ENCODE data around the gene DRC1.

Gene DRC1

DNA sequence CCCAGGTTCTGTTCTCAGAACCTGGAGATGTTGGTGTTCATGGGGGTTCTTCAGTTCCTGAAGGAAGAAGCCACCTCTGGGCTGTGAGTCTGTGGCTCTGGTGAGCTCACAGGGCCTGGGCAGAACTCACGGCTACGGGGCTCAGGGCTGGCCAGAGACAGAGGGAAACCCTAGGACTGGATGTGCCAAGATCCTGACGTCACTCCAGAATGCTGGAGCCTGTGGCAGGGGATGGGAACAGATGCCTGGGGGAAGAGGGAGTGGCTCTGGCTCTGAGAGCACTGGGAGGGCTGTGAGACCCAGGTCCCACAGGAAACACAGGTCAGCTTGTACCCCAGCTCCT lies 76.2 kb downstream of the DRC1 start, which contains the start of gene OTOF:
Gene OTOF, minus strand, starts transcription at position 214 of the 343 bp plus-strand sequence.
- no peak for DNase-seq (ENCODE audit: low spot score)

DNA sequence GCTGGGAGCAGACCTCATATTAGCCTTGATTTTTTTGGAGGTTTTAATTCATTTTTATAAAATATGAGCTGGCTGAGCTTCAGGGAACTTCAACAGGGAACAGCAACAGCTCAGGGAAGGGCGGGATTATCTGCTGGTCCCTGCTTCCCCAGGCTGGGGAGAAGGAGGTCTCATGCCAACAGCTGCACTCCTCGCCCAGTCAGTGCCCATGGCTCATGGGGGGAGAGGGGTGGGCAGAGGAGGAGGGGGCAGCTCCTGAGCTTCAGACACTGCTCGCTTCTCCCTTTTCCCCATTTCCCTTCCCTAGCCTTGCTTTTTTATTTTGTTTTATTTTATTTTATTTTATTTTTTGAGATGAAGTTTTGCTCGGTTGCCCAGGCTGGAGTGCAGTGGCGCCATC lies 76.6 kb downstream of the DRC1 start:
- no peak for DNase-seq (ENCODE audit: low spot score)

DNA sequence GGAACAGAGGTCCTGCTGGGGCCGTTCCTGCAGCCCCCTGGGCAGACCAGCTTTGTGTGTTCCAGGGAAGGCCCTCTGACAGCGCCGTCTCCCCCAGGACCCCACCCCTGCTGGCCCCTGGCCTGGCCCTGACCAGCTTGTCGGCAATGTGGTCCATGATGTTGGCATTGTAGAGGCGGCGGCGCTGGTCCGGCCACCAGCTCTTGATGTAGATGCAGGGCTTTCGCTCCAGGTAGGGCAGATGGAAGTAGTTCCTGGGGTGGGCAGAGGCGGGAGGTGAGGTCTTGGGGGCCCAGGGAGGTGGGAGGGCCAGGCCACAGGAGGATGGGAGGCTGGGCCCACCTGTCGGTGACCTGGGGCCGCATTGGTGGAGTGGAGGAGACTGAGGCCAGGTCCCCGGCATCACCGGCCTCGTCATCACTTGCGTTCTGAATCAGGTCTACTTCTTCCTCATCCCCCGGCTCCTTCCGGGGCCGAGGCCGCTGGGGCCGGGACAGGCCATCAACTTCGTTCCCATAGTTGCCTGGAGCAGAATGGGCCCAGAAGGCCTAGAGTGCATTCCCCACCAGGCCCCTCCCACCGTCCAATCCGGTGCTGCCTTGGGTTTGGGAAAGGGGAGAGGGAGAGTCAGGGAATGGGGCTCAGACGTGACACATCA lies 77.5 kb downstream of the DRC1 start:
- no peak for DNase-seq (ENCODE audit: low spot score)

DNA sequence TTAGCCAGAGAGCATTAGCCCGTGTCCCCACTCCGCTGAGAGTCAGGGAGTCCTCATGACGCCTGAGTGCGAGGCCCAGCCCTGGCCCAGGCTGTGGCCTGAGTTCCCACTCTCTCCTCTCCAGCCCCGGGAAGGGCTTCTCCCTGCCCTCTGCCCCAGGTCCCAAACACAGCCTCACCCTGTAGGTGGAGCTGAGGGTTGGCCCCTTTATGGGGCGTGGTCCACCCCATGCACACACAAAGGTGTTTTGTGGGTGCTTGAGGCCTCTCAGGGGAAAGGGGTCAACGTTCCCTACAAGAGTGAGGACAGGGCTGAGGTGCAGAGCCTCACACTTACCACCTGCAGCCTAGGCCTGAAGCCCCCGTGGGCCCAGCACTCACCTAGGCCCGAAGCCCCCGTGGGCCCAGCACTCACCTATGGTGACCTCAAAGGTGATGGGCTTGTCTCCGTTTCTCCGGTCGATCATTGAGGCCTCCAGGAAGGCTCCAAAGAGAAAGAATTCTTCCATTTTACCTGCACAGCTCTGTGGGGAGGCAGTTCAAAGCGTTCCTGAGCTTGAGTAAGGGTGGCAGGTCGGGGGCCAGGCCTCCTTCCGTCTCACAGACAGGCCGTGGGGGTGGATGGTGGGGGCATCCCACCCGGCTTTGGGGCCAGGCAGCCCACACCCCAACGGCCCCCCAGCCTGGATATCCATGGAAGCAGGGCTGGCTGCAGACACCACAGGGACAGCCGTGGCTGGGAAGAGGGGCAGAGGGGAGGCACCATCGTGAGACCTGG lies 78.3 kb downstream of the DRC1 start:
- DNase-seq (ENCODE audit: low spot score) = no peak

GRCh38 chr2:26480566-26481423 lies 79.1 kb downstream of the DRC1 start:
- DNase-seq (ENCODE audit: low spot score) = no peak

- no peak for DNase-seq (ENCODE audit: low spot score)
These were observed 80.0 kb downstream of the DRC1 start for GRCh38 chr2:26481706-26482105.

DNA sequence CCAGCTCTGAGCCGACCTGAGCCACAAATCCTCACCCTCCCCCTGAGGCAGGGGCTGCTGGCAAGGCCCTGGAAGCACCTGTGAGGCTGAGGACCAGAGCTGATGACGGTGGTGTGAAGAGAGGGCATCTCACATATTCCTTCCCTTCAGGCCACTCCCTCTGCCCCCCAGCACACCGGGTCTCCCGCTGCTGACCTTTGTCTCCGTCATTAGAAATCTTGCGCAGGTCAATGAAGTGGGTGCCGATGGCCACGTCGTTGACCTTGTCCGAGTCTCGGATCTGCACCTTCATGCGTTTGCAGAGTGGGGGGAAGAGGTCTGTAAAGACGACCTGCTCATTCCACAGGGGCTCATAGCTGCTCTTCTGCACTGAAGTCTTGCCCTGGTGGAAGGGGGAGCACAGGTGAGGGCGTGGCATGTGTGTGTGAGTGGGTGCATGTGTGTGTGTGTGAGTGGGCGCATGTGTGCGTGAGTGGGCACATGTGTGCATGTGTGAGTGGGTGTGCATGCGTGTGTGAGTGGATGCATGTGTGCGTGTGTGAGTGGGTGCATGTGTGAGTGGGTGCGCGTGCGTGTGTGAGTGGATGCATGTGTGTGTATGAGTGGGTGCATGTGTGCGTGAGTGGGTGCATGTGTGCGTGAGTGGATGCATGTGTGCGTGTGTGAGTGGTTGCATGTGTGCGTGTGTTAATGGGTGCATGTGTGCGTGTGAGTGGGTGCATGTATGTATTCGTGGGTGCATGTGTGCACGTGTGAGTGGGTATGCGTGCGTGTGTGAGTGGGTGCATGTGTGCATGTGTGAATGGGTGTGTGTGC lies 80.7 kb downstream of the DRC1 start:
- DNase-seq (ENCODE audit: low spot score) = no peak

- DNase-seq (ENCODE audit: low spot score) = no peak
These were observed 81.3 kb downstream of the DRC1 start for GRCh38 chr2:26483027-26483326.

GRCh38 chr2:26483516-26483915 lies 81.8 kb downstream of the DRC1 start:
- no peak for DNase-seq (ENCODE audit: low spot score)

DNA sequence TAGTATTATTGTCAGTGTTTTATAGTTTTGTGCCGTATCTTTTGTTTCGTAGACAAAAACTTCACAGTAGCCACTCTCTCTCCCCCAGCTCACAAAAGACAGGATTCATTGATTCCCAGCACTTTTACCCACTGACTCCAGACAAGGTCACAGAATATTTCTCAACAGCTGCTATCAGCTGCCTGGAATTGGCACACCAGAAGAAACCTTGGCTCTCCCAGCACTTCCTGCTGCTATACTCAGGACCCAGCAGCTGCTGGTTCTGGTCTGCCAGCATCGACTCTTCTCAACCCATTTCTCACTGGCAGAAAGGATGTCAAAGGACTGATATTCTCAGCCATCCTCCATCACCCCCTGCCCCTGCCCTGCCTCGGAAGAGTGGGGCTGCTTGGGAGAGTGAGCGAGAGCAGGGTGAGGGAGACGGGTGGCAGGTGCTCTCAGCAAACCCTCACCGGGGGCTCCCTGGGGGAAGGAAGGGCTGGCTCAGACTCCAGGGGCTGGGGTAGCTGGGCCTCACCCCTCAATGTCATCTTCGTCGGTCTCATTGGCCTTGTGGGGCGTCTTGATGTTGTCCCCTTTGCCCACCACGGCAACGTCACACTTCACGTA lies 82.3 kb downstream of the DRC1 start:
- DNase-seq (ENCODE audit: low spot score) = no peak

GRCh38 chr2:26484579-26484978 lies 82.9 kb downstream of the DRC1 start:
- DNase-seq (ENCODE audit: low spot score) = no peak

- DNase-seq (ENCODE audit: low spot score) = no peak
These were observed 83.4 kb downstream of the DRC1 start for GRCh38 chr2:26485099-26485498.

DNA sequence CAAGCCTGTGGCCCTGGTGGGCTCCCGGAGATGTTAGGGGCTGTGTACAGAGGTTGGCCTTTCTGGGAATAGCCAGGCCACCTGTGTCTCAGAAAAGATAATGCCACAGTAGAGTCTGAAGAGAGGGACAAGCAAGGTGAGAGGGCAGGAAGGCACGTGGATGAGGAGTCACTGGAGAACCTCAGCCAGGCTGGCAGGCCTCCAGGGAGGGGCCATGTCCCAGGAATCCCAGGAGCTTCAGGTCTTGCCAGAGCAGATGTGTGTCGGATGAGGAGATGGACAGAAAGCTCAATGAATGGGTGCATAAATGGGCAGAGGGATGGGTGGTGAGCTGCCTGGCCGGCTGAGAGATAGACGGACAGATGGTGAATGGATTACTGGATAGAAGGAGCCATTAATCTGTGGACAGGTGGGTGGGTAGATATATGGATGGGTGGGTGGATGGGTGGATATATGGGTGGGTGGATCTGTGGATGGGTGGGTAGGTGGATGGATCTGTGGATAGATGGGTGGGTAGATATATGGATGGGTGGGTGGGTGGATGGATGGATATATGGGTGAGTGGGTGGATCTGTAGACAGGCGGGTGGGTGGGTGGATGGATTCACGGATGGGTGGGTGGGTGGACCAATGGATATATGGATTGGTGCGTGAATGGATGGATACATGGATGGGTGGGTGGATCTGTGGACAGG lies 84.2 kb downstream of the DRC1 start:
- DNase-seq (ENCODE audit: low spot score) = no peak

- DNase-seq (ENCODE audit: low spot score) = no peak
These were observed 85.1 kb downstream of the DRC1 start for GRCh38 chr2:26486789-26487188.

DNA sequence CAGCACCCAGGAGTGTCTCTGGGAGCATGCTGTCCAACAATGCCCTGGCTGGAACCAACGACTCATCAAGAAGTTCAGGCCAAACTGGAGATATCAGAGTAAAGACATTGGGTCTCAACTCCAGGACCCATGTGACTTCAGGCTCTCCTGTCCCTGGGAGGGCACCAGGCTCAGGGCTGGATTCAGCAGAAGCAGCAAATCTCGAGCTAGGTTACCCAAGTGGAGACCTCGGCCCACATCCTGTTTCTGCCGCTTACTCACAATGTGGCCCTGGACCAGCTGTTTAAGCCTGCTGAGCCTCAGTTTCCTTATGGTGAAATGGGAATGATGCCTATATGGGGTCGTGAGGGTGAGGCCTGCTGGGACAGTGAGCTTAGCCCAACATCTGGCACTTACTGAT lies 85.5 kb downstream of the DRC1 start:
- DNase-seq (ENCODE audit: low spot score) = no peak

- DNase-seq (ENCODE audit: low spot score) = no peak
These were observed 86.9 kb downstream of the DRC1 start for GRCh38 chr2:26488463-26489212.

GRCh38 chr2:26489213-26489850 lies 87.6 kb downstream of the DRC1 start:
- no peak for DNase-seq (ENCODE audit: low spot score)

GRCh38 chr2:26491563-26492167 lies 89.9 kb downstream of the DRC1 start:
- DNase-seq (ENCODE audit: low spot score) = no peak

DNA sequence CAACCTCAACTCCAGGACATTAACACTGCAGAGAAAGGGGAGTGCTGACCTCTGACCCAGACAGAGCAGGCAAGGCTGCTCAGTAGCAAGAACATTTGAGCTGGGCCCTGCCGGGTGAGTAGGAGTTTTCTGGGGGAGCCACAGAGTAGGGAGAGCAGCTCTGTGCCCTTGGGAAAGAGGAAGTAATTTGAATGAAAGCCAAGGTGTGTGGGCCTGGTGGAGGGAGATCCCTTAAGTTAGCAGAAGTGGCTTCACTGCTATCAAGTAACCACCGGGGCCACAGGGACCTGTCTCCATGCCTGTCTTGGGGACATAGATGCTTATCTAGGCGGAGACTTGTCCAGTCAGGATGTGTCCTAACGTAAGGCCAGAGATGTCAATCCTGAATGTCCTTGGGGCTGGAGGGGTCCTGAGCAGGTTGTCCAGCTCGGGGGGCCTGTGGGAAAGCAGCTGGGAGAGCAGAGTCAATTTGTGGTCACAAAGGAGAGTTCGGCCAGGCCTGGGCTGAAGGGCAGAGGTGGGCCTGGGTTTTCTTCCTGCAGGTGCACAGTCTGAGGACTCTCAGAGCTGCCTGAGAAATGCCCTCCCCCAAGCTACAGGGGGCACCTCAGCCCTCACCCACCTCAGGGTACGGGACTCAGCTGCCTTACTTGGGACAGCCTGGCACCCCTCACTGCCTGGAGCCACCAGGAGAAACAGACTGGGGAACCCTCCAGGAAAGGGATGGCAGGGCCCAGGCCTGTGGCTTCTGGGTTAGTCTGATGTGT lies 91.2 kb downstream of the DRC1 start:
- no peak for DNase-seq (ENCODE audit: low spot score)
